HepG2 (cell line): ENCODE results near the gene VEZF1. TPM values are rescaled to one million over a fixed set of nuclear protein-coding genes. Genes with fewer than 3 reads are reported as not detected.

Experiments used
- AFF4 ChIP-seq: sonication (generic); formaldehyde crosslinking; IDR thresholded peaks from 2 replicates; pipeline ENCODE4 v1.4.0; 2020; ENCODE audit warnings: missing genetic modification reagents
- DNMT3B ChIP-seq: conservative IDR thresholded peaks from 2 replicates; pipeline ENCODE4 v1.6.1; 2016; ENCODE audit warnings: missing biosample characterization, control low read depth
- ISX ChIP-seq: sonication (generic); formaldehyde crosslinking; conservative IDR thresholded peaks from 2 replicates; pipeline ENCODE4 v1.5.0; 2020; ENCODE audit warnings: missing genetic modification reagents
- JUNB ChIP-seq: sonication (generic); formaldehyde crosslinking; IDR thresholded peaks from 2 replicates; pipeline ENCODE4 v1.8.0; 2022; ENCODE audit warnings: missing genetic modification reagents, mild to moderate bottlenecking, borderline replicate concordance
- KLF16 ChIP-seq, 2 experiments: sonication (generic) in 1 of 2; formaldehyde crosslinking in 1 of 2; IDR thresholded peaks; 2 replicates each; pipeline versions ENCODE4 v1.6.1 to v1.8.0; 2016 to 2023; ENCODE audit warnings: missing genetic modification reagents in 2 of 2, missing compliant biosample characterization in 1 of 2
- MBD4 ChIP-seq: IDR thresholded peaks from 2 replicates; pipeline ENCODE4 v1.6.1; 2012; ENCODE audit warnings: low read length, inconsistent platforms, borderline replicate concordance
- MNT ChIP-seq: fragments of 450-650 bp; IDR thresholded peaks from 2 replicates; pipeline ENCODE4 v1.6.1; 2016
- MTERF4 ChIP-seq: sonication (generic); formaldehyde crosslinking; IDR thresholded peaks from 2 replicates; pipeline ENCODE4 v1.8.0; 2023; ENCODE audit warnings: mild to moderate bottlenecking, missing genetic modification reagents
- NFIC ChIP-seq: IDR thresholded peaks from 2 replicates; pipeline ENCODE4 v1.6.1; 2012; ENCODE audit warnings: mild to moderate bottlenecking, low read length, inconsistent platforms
- SAFB2 ChIP-seq: sonication (generic); formaldehyde crosslinking; IDR thresholded peaks from 2 replicates; pipeline ENCODE4 v1.5.1; 2020; ENCODE audit warnings: missing genetic modification reagents, low read depth, mild to moderate bottlenecking, borderline replicate concordance
- SNRNP70 ChIP-seq: fragments of 200-400 bp; formaldehyde crosslinking; IDR thresholded peaks from 2 replicates; pipeline ENCODE4 v1.6.1; 2017; ENCODE audit warnings: mild to moderate bottlenecking, low read depth, low read length, moderate library complexity
- TGIF2 ChIP-seq: IDR thresholded peaks from 2 replicates; pipeline ENCODE4 v1.6.1; 2016; ENCODE audit warnings: control low read depth, missing compliant biosample characterization
- TSC22D2 ChIP-seq: sonication (generic); formaldehyde crosslinking; IDR thresholded peaks from 2 replicates; pipeline ENCODE4 v1.5.1; 2020; ENCODE audit warnings: missing genetic modification reagents, mild to moderate bottlenecking, borderline replicate concordance
- WIZ ChIP-seq: sonication (generic); formaldehyde crosslinking; IDR thresholded peaks from 2 replicates; pipeline ENCODE4 v1.5.1; 2020; ENCODE audit warnings: mild to moderate bottlenecking, missing genetic modification reagents
- ZFP1 ChIP-seq: IDR thresholded peaks from 2 replicates; pipeline ENCODE4 v1.6.1; 2016
- ZNF253 ChIP-seq: sonication (generic); formaldehyde crosslinking; IDR thresholded peaks from 2 replicates; pipeline ENCODE4 v1.8.0; 2022; ENCODE audit warnings: mild to moderate bottlenecking, missing genetic modification reagents, borderline replicate concordance
- ZNF547 ChIP-seq: sonication (generic); formaldehyde crosslinking; IDR thresholded peaks from 2 replicates; pipeline ENCODE4 v1.5.1; 2020; ENCODE audit warnings: mild to moderate bottlenecking, missing genetic modification reagents
- ZNF674 ChIP-seq: sonication (generic); formaldehyde crosslinking; IDR thresholded peaks from 2 replicates; pipeline ENCODE4 v1.5.0; 2020; ENCODE audit warnings: low read depth, mild to moderate bottlenecking, missing genetic modification reagents
- polyA plus RNA-seq, 8 experiments: library from polyadenylated mRNA; depleted of rRNA in 3 of 8; stranded (reverse) in 7 of 8; unstranded in 1 of 8; fragments of >200 nt; fragmentation: Illumina TruSeq in 4 of 8; extraction: Trizol in 4 of 8; gene quantifications; 2 replicates each; pipeline versions ENCODE4 v1.2.1 to v1.2.3, GENCODE V29; 2011 to 2016; ENCODE audit warnings: low read depth in 4 of 8, missing spikeins in 1 of 8, mixed read lengths in 1 of 8; ENCODE audit not compliant: insufficient read depth in 1 of 8
- total RNA-seq, 5 experiments: library from RNA; depleted of rRNA; stranded (reverse); fragments of >200 nt; fragmentation: Illumina TruSeq; extraction: Trizol; gene quantifications; 2 replicates each; pipeline ENCODE4 v1.2.3, GENCODE V29; 2016; ENCODE audit warnings: low read depth in 1 of 5
- TF ChIP-seq, protein P1 (sequence below): sonication (generic); formaldehyde crosslinking; IDR thresholded peaks from 2 replicates; pipeline ENCODE4 v1.4.0; 2020; ENCODE audit warnings: missing genetic modification reagents, borderline replicate concordance
- TF ChIP-seq, protein P2 (sequence below): fragments of 450-650 bp; IDR thresholded peaks from 2 replicates; pipeline ENCODE4 v1.6.1; 2017

Gene VEZF1
- total and polyA plus RNA-seq, 2 of the 13 experiments (the other 11 are each of a cell fraction or from before 2014, with no cell fraction given), result 45.9 to 49.7 TPM

DNA sequence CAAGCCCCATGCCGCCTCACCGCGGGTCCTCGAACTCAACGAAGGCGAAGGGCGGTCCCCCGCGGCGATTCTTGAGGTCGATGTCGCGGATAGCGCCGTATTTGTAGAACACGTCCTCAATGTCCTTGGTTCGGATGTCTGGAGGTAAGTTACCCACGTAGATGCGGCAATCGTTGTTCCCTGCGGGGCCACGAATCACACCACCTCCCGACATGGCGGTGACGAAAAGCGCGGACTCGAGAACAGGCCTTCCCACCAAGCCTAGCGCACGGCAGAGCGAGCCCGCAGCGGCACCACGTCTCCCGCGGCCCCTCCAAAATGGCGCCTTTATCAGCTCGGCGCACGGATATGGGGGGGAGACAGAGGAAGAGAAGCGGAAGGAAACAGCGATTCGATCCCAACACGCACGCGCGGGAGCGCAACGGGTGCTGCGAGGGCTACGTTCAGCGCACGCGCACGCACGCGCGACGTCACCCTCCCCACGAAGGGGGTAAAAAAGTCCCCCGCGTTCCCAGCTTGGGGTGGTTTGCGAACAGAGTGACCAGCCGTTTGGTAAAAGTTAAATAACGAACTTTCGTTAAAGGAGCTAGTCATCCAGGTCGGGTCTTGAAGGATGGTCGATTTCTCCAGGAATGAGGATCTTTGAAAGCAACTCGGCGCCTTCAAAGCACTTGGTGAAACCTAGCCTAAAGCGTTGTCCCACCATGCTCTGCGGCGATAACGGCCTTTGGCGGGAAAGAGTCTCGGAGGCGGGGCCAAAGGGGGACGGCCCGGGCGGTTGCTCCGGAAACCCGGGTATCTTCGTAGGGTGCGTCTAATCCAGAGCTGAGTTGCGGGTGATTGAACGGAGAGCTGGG lies 19.1 kb upstream of the VEZF1 start, which contains the start of gene SRSF1 (continued):
- TF ChIP-seq MTERF4 (CRISPR knock-in tag), result peak; percentile 38
- TF ChIP-seq ZNF674, result peak; percentile 30; the same call in 1 of the 2 replicates
- TF ChIP-seq ISX, result no peak
- TF ChIP-seq TSC22D2 (CRISPR knock-in tag), result no peak; the same call in none of the 2 replicates
- TF ChIP-seq DNMT3B (CRISPR knock-in tag), result no peak; the same call in none of the 2 replicates
- TF ChIP-seq ZFP1, result peak; percentile 76
- TF ChIP-seq WIZ (CRISPR knock-in tag), result peak; percentile 70
- TF ChIP-seq JUNB, result peak; percentile 65; the same call in 1 of the 2 replicates
- no peak for TF ChIP-seq SNRNP70
- 0 out of 2 replicates have a peak, but pooled peaks have one; percentile 26 for TF ChIP-seq NFIC
- TF ChIP-seq, protein P1, sequence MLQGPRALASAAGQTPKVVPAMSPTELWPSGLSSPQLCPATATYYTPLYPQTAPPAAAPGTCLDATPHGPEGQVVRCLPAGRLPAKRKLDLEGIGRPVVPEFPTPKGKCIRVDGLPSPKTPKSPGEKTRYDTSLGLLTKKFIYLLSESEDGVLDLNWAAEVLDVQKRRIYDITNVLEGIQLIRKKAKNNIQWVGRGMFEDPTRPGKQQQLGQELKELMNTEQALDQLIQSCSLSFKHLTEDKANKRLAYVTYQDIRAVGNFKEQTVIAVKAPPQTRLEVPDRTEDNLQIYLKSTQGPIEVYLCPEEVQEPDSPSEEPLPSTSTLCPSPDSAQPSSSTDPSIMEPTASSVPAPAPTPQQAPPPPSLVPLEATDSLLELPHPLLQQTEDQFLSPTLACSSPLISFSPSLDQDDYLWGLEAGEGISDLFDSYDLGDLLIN, result peak; percentile 98; the same call in 1 of the 2 replicates
- TF ChIP-seq MNT, result peak; percentile 52; the same call in 1 of the 2 replicates
- TF ChIP-seq SAFB2 (CRISPR knock-in tag), result peak; percentile 99
- TF ChIP-seq, protein P2, sequence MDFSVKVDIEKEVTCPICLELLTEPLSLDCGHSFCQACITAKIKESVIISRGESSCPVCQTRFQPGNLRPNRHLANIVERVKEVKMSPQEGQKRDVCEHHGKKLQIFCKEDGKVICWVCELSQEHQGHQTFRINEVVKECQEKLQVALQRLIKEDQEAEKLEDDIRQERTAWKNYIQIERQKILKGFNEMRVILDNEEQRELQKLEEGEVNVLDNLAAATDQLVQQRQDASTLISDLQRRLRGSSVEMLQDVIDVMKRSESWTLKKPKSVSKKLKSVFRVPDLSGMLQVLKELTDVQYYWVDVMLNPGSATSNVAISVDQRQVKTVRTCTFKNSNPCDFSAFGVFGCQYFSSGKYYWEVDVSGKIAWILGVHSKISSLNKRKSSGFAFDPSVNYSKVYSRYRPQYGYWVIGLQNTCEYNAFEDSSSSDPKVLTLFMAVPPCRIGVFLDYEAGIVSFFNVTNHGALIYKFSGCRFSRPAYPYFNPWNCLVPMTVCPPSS, result no peak
- peak; percentile 98 for TF ChIP-seq ZNF547 (CRISPR knock-in tag)
- TF ChIP-seq MBD4, result no peak
- peak; percentile 84; the same call in 1 of the 2 replicates for TF ChIP-seq TGIF2 (CRISPR knock-in tag)
- TF ChIP-seq AFF4 (CRISPR knock-in tag), result peak; percentile 95
- TF ChIP-seq ZNF253 (CRISPR knock-in tag), result no peak
- TF ChIP-seq KLF16 (CRISPR knock-in tag; IDR thresholded peaks at IDR 0.05), result peak in 1 of 2 experiments; percentile 91; a peak in 2 of 4 replicates
